GM19372 (cell line): ENCODE data around the gene EXPH5.

Experiments
- ATAC-seq: cut with Tn5 transposase; IDR thresholded peaks from one replicate; pipeline ENCODE4 v1.9.1; 2021; ENCODE audit warnings: mild to moderate bottlenecking, low read depth, moderate library complexity; ENCODE audit not compliant: unreplicated experiment

The EXPH5 gene

DNA sequence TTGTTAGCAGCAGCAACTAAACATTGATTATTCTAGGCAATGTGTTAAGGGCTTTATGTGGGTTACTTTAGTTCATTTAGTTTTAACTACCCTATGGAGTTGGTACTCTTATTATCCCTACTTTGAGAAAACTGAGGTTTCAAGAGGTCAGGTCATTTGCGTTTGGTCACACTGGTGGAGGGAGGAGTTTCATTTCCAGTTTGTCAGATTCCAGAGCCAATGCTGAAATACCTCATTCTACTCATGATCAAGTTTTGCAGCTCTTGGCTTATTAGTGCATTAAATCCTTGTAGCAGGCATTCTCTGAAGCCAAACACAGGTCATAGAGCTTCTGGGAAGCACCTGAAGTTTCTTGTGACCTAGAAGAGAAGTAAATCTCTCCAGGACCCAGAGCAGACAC, 71.2 kb downstream of the EXPH5 start:
- no peak for ATAC-seq

DNA sequence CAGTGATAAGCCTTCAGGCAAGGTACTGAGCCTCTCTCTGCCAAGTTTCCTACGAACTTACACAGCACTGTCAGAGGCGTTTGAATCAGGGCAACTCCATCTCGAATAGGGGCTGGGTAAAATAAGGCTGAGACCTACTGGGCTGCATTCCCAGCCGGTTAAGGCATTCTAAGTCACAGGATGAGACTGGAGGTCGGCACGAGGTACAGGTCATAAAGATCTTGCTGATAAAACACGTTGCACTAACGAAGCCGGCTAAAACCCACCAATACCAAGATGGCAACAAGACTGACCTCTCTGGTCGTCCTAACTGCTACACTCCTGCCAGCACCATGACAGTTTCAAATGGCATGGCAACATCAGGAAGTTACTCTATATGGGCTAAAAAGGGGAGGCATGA, 75.0 kb downstream of the EXPH5 start:
- no peak for ATAC-seq

DNA sequence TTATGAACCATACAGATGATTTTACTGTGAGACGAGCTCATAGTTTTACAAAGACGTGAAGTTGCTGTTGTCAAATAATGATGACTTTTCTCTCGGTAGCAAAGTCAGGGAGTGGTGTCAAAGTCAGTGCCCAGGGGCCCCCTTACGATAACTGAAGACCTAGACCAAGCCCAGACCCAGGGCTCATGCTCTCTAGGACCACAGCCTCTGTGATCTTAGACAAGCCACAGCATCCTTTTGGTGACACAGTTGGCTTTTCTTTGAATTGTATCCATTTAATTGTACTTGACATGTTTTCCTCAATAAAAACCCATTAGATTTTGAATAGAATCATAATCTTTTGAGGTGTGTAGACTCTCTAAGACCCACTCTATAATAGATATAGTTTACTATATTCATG, 77.4 kb downstream of the EXPH5 start:
- ATAC-seq = no peak

DNA sequence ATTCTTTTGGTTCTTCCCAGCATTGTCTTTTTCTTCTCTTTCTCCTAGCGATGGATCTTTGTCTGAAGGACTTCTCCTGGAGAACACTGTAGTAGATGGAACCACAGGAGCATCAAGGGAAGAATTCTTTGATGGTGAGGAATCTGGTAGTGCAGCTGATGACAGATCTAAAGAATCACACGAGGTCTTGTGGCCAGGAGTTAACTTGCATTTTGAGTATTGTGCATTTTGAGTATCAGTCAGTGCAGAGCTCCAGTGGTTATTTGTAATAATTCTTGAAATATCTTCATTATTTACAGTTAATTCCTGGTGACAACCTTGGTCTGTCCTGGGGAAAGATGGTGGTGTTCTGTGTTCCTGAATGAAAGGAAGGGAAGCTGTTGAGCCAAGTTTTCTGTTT, 80.9 kb downstream of the EXPH5 start:
- ATAC-seq = no peak

DNA sequence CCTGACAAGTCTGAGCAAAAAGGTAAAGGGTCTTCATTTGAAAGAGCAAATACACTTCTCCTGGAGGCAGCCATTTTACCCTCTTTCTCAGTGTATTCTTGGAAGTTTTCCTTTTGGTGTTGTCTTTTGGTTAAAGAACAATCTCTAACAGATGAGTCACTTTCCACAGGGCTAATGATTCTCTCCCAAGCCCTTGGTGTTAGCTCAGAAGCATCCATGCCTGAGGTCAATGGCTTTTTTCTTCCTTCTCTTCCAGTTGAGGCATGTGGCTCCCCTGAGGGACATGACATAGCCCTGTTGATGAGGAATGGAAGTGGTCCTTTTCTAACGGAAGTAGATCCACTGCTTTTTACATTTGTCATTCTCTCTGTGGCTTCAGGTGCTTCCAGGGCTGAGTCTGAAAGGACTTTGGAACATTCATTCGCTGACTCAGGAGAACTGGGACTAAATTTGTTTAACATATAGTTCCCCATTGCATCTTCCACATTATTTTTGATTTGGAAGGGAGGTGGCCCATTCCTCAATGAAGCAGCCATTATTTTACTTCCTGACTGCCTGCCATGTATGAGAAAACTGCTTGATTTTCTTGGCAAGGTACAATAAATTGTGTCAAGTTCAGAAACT, 81.6 kb downstream of the EXPH5 start:
- ATAC-seq = no peak

DNA sequence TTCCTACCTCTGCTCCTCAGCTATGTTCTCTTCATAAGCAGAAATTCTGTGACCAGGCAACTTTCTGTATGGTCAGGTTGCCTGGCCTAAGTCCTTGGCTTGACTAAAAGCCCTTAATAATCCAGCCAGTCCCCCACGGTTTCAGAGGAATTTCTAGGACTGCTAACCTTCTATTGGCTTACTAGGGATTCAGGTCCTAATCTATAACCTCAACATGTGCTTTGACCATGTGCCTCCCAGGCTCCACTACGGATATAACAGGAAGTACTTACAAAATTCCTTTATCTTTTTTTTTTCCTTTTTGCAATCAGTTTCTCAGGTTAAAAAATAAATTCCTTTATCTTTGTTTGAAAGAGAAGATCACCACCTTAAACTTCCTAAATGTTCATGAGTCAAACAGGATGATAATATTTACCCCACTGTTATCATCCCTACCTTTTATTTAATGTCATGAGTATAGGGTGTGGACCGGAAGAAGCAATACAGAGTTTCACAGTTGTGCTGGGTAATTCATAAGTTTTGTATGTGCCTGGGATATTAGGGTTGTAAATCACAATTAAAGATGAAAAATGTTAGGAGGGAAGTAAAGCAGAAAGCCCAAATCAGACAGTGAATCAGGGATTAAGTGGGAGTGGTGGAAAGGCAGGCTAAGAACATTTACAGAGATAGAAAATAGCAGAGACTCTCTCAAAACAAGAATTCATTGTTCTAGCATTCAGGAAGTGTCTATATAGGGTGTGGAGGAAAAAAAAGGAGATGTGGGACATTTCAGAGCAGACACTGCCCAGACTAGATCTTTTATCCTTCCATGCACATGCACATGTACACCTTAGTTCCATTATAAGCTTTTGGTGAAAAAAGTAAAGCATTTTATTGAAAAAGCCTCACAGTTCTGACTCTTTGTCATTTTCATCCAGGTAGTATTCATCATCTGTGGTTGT, 84.6 kb downstream of the EXPH5 start:
- no peak for ATAC-seq

DNA sequence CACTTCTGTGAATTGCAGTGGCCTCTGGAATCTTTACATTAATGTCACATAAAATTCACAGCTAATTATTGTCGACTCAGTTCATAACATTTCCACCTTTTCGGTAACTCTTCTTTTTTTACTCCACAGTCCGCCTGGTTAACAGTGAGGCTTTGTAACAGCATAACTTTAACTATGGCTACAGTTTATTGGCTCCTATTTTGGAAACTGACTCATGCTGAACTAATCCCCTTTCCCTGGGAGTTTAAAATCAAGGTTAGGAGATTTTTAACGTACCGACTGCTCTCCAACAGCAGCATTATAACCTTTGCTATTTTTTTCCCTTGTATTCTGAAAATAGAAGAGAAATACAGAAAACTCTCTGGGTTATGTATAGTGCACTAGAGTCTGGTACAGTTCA, 92.2 kb downstream of the EXPH5 start:
- no peak for ATAC-seq

DNA sequence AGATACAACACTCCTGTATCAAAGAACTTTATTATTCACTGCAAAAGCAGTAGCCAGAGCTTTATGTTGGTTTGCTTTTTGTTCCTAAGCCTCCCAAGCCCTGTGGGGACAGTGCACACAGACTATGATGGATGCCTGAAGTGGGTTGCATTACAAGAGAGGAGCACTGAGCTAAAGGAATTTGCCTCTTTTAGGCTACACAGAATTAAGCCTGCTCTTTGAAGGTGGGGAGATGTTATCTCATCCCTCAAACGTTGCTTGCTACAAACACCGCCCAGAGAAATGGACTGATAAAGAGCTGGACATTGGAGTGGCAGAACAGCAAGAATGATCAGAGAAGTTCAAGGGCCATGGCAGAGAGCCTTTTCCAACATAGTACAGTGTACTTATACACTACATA, 92.8 kb downstream of the EXPH5 start:
- no peak for ATAC-seq

DNA sequence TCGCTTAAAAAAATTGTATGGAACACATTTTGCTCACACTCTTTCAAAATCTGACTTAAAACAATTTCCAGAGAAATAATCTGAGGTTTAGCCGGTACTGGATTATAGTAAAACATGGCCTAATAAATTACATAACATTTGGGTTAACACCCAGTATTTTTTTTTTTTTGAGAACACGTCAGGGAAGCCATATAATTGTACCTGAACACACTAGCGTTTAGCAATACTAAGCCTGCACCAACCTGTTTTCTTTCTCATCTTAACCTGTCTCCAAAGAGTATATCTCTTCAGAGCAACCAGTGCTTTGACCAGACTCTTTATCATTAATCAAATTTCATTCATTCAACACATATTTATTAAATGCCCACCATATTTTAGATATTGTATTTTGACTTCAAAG, 93.4 kb downstream of the EXPH5 start:
- ATAC-seq = no peak

DNA sequence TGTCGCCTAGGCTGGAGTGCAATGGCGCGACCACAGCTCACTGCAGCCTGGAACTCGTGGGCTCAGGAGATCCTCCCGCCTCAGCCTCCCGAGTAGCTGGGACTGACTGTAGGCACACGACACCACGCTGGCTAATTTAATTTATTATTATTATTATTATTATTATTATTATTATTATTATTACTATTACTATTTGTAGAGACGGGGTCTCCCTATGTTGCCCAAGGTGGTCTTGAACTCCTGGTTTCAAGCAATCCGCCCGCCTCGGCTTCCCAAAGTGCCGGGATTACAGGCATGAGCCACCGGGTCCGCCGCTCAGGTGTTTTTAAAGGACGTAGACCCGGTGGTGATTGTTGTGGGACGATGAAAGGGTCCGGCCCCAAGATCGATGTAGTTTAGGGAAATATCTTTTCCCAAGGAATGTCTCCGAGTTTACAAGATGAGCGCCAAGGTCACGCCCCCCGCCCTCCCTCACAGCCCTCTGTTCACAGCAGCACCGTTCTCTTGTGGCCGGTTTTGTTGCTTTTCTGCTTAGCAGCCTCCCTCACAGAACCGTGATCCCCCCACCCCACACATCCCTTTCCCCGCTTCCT, 94.7 kb downstream of the EXPH5 start:
- ATAC-seq = no peak

DNA sequence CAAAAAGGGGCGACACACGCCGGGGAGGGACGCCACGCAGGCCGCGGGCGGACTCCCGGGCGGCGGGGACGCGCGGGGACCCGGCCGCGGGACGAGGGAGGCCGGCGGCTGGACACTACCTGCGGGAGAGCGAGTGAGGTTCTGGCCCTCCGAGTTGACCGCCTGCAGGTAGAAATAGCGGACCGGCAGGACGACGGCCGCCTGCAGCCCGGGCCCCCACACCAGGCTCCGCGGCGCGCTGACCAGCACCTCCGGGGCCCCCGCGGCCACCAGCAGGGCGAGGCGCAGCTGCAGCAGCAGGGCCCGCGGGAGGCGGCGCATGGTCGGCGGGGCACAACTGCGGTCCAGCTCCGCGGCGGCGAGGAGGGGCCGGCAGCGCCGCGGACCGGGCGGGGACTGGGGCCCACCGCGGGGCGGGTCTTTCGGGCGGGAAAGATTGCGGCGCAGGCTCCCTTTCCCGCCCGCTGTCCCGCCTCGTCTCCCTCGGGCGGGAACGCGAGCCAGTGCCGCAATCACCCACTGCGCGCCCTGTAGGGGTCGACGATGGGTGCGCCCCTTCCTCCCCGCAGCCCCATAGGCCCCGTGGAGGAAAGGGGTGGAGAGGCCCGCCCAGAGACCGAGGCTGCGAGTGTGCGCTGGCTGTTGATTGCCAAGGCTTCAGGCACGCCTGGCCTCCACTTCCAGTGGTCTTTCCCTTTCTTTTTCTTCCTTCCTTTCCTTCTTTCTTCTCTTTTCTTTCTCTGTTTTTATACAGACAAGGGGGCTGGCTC, 95.3 kb downstream of the EXPH5 start, which contains the start of gene POGLUT3:
TSS of gene POGLUT3 (minus strand) at position 339 of the 770 bp plus-strand sequence. CDS start at position 321, 18 bp downstream.
- peak; percentile 54 for ATAC-seq

DNA sequence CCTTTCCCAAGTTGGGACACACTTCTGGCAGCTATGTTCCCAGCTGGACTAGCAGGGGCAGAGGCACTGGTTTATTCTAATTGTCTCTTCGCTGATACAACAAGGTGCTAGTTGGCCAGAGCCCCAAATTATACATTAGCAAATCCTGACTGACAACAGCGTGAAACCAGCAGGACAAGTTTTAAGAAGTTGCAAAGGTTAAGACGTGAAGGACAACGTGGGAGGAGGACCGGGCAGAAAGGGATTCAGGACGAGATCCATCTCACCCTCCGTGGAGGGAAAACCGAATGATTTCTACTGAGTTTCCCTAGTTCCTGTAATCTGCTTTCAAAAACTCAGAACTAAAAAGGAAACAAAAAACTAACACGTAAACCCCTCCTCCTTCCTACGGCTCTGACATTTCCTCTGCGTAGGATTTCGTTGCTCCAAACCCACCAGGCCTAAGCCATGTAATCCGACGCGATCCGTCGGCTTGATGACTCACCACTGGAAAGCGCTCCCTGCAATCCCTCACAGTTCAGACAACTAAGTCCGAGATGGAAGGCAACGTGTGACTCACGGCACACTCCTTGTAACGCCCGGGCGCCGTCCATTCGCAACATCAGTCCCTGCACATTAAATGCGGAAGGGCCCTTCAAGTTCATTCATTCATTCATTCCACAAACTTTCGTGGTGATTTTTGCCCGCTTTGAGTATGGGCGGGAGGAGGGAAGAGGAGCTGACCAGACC, 96.1 kb downstream of the EXPH5 start:
- peak; percentile 40 for ATAC-seq

DNA sequence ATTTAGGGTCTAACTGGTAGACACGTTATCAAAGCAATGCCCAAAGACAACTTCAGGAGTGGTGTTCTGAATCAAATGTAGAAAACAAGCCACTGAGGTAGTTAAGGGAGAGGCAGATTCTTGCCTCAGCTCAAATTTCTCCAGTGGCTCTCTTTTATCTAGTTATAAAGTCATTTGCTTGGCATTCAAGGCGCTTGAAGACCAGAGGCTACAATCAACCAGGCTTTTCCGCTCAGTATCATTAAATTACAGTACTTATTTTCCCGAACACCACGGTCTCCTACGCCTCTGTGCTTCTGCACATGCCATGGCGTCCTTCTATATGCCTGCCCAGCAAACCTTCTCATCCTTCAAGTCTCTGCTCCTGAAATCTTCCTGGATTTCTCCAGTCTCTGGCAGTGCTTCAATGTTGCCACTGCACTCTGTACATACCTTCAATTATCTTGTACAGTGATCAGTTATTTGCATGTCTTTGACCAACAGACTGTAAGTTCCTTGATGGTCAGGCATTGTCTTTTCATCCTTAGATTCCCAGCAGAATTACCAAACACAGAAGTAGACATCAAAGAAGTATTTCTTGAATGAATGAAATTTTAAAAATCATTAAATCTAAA, 96.8 kb downstream of the EXPH5 start:
- ATAC-seq = no peak

DNA sequence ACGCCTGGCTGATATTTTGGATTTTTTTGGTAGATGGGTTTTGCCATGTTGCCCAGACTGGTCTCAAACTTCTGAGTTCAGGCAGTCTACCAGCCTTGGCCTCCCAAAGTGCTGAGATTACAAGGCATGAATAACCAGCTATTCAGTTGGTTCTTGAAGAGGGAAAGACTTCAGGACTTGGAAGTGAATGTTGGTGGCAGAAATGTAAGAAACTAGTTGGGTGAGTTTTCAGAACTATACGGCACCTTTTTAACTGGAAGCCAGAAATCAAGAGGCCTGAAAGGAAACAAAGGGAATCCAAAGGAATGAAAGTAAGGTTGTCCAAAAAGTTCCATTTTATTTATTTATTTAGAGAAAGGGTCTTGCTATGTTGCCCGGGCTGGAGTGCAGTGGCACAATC, 98.2 kb downstream of the EXPH5 start:
- no peak for ATAC-seq

DNA sequence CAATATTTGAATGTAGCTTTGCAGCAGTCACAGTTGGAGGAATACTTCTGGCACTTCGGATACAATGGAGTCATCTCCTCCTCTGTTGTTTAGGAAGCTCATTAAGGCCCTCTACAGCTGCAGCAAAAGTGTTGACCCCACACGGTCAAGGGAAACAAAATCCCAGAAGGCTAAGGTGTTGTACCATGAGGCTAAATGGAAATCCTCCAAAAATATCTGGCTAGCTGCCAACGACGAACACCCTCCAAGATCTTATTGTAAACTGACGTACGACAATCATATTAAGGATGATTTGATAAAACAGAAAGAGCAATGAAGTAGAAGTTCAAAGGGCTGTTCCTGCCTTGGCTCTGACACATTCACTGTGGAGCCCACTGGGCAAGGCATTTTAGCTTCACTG, 99.4 kb downstream of the EXPH5 start:
- no peak for ATAC-seq

DNA sequence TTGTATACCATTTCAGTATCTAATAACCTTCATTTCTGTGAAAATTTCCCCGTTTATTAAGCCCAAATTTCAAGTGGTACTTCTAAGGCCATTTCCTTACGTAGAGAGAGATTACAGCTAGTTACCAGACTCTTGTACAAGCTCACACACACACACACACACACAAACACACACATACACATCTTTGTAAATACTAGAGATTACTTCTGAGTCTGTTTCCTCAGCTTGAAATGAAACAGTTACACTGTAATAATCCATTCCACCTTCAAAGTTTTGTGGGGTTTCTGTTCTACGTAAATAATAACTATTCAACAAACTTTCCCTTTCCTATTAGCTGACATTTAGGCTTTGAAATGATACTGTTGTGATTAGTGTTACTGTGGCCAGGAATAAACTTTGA, 101.6 kb downstream of the EXPH5 start:
- ATAC-seq = no peak

DNA sequence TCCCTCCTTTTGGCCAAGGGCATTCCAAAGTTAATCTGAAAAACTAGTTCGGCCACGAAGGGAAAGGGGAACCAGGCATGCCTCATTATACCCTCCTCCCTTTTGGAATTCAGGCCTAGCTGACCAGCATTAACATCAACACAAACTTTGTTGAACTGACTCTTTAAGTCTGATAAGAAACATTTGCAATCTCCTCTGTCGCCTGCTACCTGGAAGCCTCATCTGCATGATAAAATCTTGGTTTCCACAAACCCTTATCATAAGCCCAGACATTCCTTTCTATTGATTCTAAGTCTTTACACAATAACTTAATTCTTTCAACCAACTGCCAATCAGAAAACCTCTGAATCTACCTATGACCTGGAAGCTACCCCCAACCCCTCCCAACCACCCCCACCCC, 106.7 kb downstream of the EXPH5 start:
- no peak for ATAC-seq

DNA sequence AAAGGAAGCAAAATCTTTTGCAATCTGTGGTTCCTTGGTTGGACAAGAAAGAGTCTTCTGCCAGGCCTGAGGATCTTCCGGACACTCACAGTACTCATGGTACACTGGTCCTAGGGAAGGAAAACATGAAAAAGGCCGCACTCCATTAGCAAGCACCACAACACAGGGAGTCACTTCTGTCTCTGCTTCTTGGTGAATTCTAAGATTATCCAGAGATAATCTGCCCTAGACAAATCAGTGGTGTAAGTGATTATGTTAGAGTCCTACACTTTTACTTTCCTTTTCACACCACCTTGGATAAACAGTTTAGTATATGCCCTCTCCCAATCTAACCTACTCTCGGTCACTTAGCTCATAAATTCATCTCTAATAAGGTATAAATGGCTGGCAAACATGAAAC, 107.2 kb downstream of the EXPH5 start:
- no peak for ATAC-seq

DNA sequence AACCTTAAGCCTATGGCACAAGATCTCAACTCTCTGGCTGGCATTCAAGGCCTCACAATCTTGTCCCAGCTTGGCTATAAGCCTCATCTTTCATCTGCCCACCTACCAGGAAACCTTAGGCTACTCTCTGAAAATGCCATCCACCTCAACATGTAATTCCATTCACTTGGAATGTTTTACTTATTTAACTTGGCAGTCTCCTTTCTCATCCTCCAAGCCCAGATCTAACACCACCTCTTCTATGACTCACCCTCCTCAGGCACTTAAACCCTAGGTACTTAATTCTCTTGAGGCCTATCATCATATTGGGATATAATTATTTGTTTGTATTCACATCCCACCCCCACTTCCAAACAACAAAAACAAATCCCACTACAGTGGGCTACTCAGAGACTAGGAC, 110.4 kb downstream of the EXPH5 start:
- ATAC-seq = no peak
